Amygdala (tissue), 56 donors: ENCODE results near the gene LMOD2.

ENCODE experiments used
- DNase-seq, 56 donors: peaks; one replicate each; lab custom pipeline; 2025; lab: John Stamatoyannopoulos, UW

The LMOD2 gene

DNA sequence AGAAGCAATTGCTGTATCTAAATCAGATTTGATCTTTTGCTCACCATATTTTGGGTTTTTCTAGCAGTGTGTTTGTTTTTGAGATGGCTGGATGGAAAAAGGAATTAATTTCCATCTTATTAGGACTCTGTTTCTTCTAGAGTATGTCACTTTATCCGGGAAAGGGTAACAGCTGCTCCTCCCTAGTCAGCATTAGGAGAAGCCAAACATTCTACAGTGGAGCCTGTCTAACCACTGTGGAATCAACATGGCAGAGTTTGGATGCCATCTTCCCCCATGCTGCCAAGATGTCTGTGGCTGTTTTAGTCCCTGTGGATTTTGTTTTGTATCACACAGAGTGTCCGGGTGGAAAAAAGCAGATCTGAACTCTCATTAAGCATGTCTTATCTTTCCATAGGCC lies 16.0 kb upstream of the LMOD2 start:
- no peak for DNase-seq

- DNase-seq, result no peak
These were observed 15.1 kb upstream of the LMOD2 start for GRCh38 chr7:123640583-123640982.

GRCh38 chr7:123641901-123642300 lies 13.8 kb upstream of the LMOD2 start:
- DNase-seq, result no peak

DNA sequence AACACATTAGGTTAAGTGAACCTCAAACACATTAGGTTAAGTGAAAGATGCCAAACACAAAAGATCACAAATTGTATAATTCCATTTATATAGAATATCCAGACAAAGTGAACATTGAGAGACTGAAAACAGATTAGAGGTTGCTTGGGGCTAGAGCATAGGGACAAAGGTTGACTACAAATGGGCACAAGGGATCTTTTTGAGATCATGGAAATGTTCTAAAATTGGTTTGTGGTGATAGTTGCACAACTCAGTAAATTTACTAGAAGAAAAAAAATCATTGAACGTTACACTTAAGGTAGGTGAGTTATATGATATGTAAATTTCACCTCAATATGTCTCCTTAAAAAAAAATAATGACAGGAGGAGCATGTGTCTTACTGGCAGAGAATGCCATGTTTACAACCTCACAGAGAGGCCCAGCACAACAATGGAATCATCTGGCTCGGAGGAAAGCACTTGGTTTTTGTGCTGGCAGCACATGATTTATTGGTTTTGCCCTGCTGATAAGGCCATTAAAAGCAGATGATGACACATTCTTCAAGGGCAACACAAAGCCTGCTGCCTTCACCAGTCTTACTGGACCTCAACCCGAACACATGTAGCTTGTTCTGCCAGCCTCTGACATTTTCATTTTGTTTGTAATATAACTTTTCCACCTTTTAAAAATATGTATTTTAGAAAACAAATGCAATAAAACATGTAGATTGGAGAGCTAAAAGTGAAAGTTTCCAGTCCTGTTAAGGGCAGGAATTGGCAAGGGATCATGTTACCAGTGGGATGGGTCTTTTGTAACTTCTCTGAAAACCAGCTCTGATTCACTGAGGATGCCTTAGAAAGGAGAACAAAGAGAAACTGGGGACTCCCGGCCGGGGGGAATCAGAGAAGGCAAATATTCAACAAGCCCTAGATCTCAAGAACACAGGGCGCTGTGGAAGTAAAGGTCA lies 11.9 kb upstream of the LMOD2 start:
- no peak for DNase-seq

GRCh38 chr7:123645516-123645915 lies 10.2 kb upstream of the LMOD2 start:
- peak in 1 of 56 donors; percentile 2 for DNase-seq

GRCh38 chr7:123647106-123647730 lies 8.4 kb upstream of the LMOD2 start:
- DNase-seq, result no peak

- no peak for DNase-seq
These were observed 5.7 kb upstream of the LMOD2 start for GRCh38 chr7:123649964-123650363.

GRCh38 chr7:123650595-123650994 lies 5.1 kb upstream of the LMOD2 start:
- no peak for DNase-seq

- no peak for DNase-seq
These were observed 3.3 kb upstream of the LMOD2 start for GRCh38 chr7:123652406-123652805.

DNA sequence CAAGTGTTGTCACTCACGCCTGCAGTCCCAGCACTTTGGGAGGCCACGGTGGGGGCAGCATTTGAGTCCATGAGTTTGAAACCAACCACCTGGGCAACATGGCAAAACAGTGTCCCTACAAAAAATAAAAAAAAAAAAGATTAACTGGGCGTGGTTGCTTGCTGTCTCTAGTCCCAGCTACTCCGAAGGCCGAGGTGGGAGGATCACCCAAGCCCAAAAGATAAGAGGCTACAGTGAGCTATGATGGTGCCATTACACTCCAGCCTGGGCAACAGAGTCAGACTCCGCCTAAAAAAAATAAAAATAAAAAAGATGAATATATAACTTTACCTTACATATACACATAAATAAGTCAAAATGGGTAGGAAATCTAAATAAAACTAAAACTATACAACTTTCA lies 2.5 kb upstream of the LMOD2 start:
- DNase-seq, result no peak

DNA sequence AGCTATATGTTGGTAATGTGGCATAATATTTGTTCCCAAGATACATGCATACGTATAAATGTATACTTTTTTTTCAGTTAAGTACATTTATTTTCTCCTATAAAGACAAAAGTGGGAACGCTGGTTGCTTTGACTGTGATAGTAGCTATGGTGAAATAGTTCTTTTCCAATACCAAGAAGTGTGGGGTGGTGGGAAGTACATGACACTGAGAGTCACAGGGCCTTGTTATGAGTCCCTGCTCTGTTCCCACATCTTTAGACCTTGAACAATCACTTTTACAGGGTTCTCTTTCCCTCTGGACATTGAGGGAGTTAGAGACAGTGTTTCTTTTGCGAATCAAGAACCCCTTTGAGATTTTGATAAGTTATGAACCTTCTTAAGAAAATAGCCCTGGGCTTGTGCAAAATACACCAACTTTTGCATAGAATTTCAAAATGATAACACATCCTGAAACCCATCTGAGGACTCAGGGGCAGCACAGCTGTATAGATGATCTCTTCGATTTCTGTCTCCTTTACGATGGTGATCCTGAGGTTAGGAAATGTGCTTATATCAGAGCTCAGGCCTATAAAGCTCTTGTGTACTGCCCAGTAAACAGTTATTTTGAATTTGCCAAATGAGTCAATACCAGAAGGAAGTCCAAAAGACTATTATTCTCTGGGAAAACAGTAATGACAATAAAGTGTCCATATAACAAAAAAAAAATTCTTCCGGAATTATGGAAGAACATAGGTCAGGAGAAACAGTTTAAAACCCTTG lies 1.1 kb downstream of the LMOD2 start:
- no peak for DNase-seq

DNA sequence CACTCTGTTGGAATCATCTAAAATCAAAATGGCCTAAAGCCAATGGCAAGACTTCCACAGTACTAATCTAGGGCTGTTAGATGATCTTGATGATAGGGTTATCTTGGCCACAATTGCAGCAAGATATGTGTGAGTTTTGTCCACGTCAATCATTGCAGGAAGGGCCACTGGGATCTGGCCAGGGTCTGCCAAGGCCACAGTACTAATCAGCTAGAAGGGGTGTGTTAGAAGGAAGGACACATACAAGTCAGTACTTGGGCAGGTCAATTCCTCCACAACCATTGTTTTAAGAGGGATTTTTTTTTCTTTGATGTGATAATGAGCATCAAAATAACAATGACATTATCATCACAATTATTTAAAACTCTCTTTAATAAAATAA lies 1.6 kb downstream of the LMOD2 start:
- no peak for DNase-seq

DNA sequence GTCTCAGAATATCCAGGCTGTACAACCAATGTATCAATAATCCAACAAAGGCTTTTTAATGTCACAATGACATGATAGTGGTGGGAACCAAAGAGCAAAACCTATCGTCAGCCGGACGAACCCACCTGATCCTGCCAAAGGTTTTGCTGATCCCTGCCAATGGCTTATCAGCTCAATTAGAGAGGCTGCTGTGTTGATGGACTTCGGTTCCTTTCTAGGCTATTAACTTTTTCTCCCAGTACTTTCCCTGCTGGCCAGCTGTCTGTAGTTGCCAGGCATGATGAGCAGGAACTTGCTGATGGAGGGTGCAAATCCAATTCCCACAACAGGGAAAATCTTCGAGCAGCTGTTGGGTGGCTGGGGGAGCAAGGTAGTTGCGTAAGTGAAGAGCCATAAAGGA lies 2.4 kb downstream of the LMOD2 start:
- no peak for DNase-seq

DNA sequence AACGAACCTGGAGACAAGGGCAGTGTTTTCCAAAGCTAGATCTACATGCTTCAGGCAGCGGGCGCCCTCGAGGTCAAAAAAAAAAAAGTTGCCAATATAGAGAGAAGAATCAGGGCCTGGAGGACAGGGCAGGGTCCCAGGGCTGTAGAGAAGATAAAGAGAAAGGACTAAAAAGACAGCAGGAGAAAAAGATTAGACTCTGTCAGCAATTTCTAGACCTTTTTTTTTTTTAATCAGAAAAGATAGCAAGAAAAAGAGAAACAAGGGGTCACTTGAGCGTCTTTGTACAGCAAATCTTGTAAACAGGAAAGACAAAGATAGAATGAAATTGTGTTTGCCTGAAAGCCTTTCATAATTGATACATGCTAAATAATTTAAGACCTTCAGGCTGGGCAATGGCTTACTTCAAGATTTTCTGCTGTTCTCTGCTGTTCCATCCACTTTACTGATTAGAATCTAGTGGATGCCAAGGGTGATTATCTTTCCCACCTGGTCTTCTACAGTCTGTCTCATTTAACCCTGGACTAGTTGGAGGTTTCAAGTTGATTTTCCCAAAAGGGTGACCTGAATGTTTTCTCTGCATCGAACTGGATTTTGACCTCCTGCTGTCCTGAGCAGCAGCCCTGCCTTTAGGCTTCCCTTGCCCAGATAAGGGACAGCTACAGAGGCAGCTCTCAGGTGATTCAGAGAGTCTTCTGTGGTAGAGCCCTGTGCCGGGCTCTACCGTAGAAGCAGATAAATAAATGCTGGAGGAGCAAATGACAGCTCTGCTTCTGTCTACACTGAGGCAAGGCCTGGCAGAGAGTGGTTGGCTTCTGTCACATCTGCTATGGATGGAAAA lies 5.1 kb downstream of the LMOD2 start:
- DNase-seq, result no peak

GRCh38 chr7:123661765-123662164 lies 6.1 kb downstream of the LMOD2 start:
- no peak for DNase-seq

GRCh38 chr7:123662293-123662692 lies 6.6 kb downstream of the LMOD2 start:
- DNase-seq, result no peak

DNA sequence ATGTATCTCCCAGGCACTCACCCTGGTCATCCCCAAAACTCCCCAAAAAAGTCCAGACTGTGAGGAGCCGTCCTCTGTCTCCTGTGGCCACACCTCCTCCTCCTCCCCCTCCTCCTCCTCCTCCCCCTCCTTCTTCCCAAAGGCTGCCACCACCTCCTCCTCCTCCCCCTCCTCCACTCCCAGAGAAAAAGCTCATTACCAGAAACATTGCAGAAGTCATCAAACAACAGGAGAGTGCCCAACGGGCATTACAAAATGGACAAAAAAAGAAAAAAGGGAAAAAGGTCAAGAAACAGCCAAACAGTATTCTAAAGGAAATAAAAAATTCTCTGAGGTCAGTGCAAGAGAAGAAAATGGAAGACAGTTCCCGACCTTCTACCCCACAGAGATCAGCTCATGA lies 7.1 kb downstream of the LMOD2 start:
- no peak for DNase-seq

GRCh38 chr7:123663200-123663599 lies 7.5 kb downstream of the LMOD2 start:
- no peak for DNase-seq

DNA sequence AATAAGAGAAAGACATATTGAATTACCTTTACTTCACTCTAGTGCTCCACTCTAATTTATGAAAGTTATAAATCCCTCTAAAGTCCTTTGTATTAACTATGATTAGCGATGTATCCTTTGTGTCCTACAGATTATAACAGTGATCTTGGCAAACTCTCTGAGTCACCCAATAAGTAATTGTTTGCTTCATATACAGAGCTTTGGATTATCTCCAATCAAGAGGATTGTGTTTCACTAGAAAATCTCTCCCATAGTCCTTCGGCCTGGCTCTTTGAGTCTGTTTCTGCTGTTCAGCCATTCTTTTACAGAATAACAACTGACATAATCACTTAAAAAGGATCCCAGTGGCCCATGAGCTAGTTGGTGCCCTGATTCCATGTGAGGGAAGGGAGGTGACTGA lies 9.5 kb downstream of the LMOD2 start:
- DNase-seq, result no peak

DNA sequence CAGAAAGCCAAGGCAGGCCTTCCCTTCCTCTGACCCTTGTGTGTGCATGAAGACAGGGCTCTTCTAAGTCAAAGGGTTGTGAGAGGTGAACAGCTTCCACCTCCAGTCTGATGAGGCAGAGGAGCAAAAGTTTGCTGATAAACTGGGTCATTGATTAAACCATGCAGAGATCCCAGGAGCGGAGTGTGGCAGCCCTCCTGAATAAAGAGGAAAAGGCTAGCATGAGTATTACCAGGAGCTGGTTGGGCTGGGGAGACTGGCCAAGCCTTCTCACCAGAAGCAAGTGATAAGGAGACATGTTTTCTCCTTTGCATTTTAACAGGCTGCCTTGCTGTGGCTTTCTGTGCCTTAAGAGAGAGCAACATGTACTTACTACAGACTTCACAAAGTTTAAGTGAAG lies 10.2 kb downstream of the LMOD2 start:
- DNase-seq, result no peak
